Measurements from ENCODE around the gene EPN2.
A peak's percentile ranks its signal among the peaks of the same experiment; 100 is the strongest.
"Not testable (repeated sequence)": the region's sequence is repeated elsewhere in the genome, so short reads cannot be mapped to it uniquely, and the experiment has no call there.

Gene EPN2

GRCh38 chr17:19237139-19237388 is at the start of gene EPN2:
EPN2 (plus strand) TSS chr17:19237366; CDS start chr17:19283120, 45,754 bp downstream.
- DNase-seq (ENCODE audit: low spot score), result not testable (repeated sequence)

GRCh38 chr17:19187883-19188869 is 49.0 kb upstream of the EPN2 start:
- DNase-seq (ENCODE audit: low spot score), result not testable (repeated sequence)

GRCh38 chr17:19188870-19189708 is 48.1 kb upstream of the EPN2 start:
- not testable (repeated sequence) for DNase-seq (ENCODE audit: low spot score)

- DNase-seq (ENCODE audit: low spot score), result not testable (repeated sequence)
Measured at GRCh38 chr17:19189781-19190405, 47.3 kb upstream of the EPN2 start.

GRCh38 chr17:19196382-19197204 is 40.6 kb upstream of the EPN2 start:
- not testable (repeated sequence) for DNase-seq (ENCODE audit: low spot score)

- not testable (repeated sequence) for DNase-seq (ENCODE audit: low spot score)
Measured at GRCh38 chr17:19202448-19202847, 34.7 kb upstream of the EPN2 start.

- not testable (repeated sequence) for DNase-seq (ENCODE audit: low spot score)
Measured at GRCh38 chr17:19203429-19203828, 33.7 kb upstream of the EPN2 start.

GRCh38 chr17:19215074-19215860 is 21.9 kb upstream of the EPN2 start:
- DNase-seq (ENCODE audit: low spot score), result not testable (repeated sequence)

GRCh38 chr17:19216148-19216926 is 20.8 kb upstream of the EPN2 start:
- not testable (repeated sequence) for DNase-seq (ENCODE audit: low spot score)

GRCh38 chr17:19218914-19219313 is 18.3 kb upstream of the EPN2 start:
- DNase-seq (ENCODE audit: low spot score), result not testable (repeated sequence)

- DNase-seq (ENCODE audit: low spot score), result not testable (repeated sequence)
Measured at GRCh38 chr17:19219384-19219783, 17.8 kb upstream of the EPN2 start.

- DNase-seq (ENCODE audit: low spot score), result not testable (repeated sequence)
Measured at GRCh38 chr17:19220195-19220594, 17.0 kb upstream of the EPN2 start.

GRCh38 chr17:19226610-19227588 is 10.3 kb upstream of the EPN2 start:
- DNase-seq (ENCODE audit: low spot score), result not testable (repeated sequence)

GRCh38 chr17:19234676-19235075 is 2.5 kb upstream of the EPN2 start:
- not testable (repeated sequence) for DNase-seq (ENCODE audit: low spot score)

GRCh38 chr17:19236351-19237138 is 621 bp upstream of the EPN2 start:
- DNase-seq (ENCODE audit: low spot score), result not testable (repeated sequence)

- DNase-seq (ENCODE audit: low spot score), result no peak
Measured at GRCh38 chr17:19237389-19238166, 412 bp downstream of the EPN2 start.

GRCh38 chr17:19238167-19238505 is 970 bp downstream of the EPN2 start:
- peak; percentile 35 for DNase-seq (ENCODE audit: low spot score)
